Fibroblast of lung (primary cell): Measurements from ENCODE around the gene ENOX1.

Experiments
- EZH2 ChIP-seq: IDR thresholded peaks from 2 replicates; pipeline ENCODE4 v1.5.1; 2012; ENCODE audit warnings: low read length, control low read depth, mild to moderate bottlenecking; ENCODE audit errors: missing control alignments
- TF ChIP-seq, protein P1 (sequence below), 2 donors: IDR thresholded peaks in 1 of 2; conservative IDR thresholded peaks in 1 of 2; 1 replicate in 1 of 2; 2 replicates in 1 of 2; pipeline ENCODE4 v1.5.1; 2011 to 2012; ENCODE audit warnings: low read length in 2 of 2, control low read depth in 1 of 2, inconsistent platforms in 1 of 2, low read depth in 1 of 2, mild to moderate bottlenecking in 1 of 2

GRCh38 chr13:43405457-43405856 is 381.3 kb downstream of the ENOX1 start:
- TF ChIP-seq EZH2: no peak
- TF ChIP-seq, protein P1, sequence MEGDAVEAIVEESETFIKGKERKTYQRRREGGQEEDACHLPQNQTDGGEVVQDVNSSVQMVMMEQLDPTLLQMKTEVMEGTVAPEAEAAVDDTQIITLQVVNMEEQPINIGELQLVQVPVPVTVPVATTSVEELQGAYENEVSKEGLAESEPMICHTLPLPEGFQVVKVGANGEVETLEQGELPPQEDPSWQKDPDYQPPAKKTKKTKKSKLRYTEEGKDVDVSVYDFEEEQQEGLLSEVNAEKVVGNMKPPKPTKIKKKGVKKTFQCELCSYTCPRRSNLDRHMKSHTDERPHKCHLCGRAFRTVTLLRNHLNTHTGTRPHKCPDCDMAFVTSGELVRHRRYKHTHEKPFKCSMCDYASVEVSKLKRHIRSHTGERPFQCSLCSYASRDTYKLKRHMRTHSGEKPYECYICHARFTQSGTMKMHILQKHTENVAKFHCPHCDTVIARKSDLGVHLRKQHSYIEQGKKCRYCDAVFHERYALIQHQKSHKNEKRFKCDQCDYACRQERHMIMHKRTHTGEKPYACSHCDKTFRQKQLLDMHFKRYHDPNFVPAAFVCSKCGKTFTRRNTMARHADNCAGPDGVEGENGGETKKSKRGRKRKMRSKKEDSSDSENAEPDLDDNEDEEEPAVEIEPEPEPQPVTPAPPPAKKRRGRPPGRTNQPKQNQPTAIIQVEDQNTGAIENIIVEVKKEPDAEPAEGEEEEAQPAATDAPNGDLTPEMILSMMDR (conservative IDR thresholded peaks at IDR 0.05 in 1 of 2, IDR thresholded peaks at IDR 0.05 in 1 of 2; ENCODE audit: low read depth in 1 of 2, low read length in 2 of 2): no peak
